GM21723 (cell line): Measurements from ENCODE around the gene CHRNA5.

Experiments used
- ATAC-seq: cut with Tn5 transposase; IDR thresholded peaks from one replicate; pipeline ENCODE4 v1.9.1; 2021; ENCODE audit warnings: mild to moderate bottlenecking, moderate library complexity; ENCODE audit not compliant: unreplicated experiment

Gene CHRNA5

GRCh38 chr15:78636378-78636859 lies 71.1 kb downstream of the CHRNA5 start:
- no peak for ATAC-seq

- ATAC-seq: no peak
These were observed 72.6 kb downstream of the CHRNA5 start for GRCh38 chr15:78637776-78638435.

GRCh38 chr15:78638658-78639314 lies 73.5 kb downstream of the CHRNA5 start:
- ATAC-seq: no peak

- ATAC-seq: no peak
These were observed 75.3 kb downstream of the CHRNA5 start for GRCh38 chr15:78640527-78641101.

- no peak for ATAC-seq
These were observed 75.9 kb downstream of the CHRNA5 start, which contains the start of gene CHRNB4 for GRCh38 chr15:78641102-78641748. TSS of gene CHRNB4 (minus strand) at chr15:78641210. CDS start at chr15:78641133, 77 bp downstream.

- no peak for ATAC-seq
These were observed 76.5 kb downstream of the CHRNA5 start for GRCh38 chr15:78641749-78642275.

- no peak for ATAC-seq
These were observed 77.0 kb downstream of the CHRNA5 start for GRCh38 chr15:78642331-78642730.
